Suppressor macrophage (primary cell): ENCODE data around the gene ISM1.
"Not testable (repeated sequence)": the region's sequence is repeated elsewhere in the genome, so short reads cannot be mapped to it uniquely, and the experiment has no call there.

Experiments used
- DNase-seq, 4 experiments: peaks; one replicate each; pipeline ENCODE4 v3.0.0-alpha.2; 2020 to 2022

ISM1 gene

GRCh38 chr20:13221673-13222318, 722 bp downstream of the ISM1 start:
- DNase-seq = peak; percentile 36 to 76 (median 49)

GRCh38 chr20:13222319-13222716, 1.2 kb downstream of the ISM1 start:
- DNase-seq = no peak

GRCh38 chr20:13223736-13224520, 2.9 kb downstream of the ISM1 start:
- DNase-seq = no peak

- no peak for DNase-seq
These were observed 5.3 kb downstream of the ISM1 start for GRCh38 chr20:13226367-13226766.

DNA sequence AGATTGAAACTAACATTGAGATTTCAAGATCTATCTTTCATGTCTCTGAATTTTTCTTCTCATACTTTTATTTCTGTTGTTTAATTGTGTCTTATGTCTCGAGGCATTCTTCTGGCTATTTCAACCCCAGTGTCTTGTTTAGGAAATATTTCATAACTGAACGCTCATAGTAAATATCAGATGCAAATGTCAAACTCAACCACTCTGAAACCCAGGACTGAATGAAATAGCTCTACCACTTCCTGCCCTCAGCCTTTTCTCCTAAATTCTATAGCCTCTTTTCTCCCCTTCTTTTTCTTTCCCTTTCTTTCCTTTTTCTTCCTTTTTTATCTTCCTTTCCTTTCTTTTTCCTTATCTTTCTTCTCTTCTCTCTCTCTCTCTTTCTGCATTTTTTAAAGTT, 7.7 kb downstream of the ISM1 start:
- no peak for DNase-seq

GRCh38 chr20:13229538-13229937, 8.5 kb downstream of the ISM1 start:
- no peak for DNase-seq

DNA sequence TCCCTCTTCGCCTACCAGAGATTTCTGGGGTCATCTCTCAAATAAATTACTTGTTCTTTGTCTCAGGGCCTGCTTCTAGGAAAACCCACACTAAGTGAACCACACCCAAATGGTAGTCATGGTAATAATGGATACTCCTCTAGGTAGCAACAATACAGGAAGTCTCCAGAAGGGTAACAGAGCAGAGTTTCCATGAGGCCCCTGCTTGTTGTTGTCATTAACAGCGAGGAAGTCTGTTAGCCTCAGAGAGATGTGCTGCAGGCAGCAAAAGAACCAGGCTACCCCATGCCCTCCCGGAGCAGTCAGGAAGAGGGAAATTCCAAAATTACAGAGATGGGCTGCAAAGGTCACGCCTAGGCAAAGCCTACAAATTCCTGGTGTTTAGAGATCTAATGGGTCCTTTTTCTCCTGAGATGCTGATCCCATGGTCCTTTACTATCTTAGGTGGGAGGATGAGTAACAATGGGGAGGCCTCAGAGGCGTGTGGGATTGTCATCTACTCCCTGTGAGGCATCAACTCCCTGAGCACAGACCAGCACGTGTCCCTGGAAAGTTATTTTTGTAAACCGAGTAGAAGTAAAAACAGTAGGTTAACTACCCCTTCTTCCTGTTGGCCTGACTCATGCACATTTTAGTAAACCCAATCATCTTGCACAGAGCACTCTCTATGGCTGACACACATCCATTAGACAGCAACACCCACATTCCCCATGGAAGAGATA, 10.1 kb downstream of the ISM1 start:
- peak in 3 of 4 experiments; percentile 14 to 52 (median 16) for DNase-seq

DNA sequence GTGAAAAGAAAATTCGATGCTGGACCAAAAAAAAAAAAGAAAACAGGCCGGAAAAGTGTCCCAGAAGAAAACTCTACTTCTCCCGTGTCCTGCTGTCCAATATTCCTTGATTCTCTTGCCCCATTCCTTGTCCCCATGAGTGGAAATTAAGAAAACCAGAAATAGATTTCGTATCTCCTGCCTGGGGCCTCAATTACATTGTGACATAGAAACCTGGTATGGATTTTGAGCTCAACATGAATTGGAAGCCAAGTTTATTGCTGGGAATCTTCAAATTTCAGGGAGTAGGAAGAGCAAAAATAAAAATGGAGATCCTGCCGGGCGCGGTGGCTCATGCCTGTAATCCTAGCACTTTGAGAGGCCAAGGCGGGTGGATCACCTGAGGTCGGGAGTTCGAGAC, 11.9 kb downstream of the ISM1 start:
- no peak for DNase-seq

DNA sequence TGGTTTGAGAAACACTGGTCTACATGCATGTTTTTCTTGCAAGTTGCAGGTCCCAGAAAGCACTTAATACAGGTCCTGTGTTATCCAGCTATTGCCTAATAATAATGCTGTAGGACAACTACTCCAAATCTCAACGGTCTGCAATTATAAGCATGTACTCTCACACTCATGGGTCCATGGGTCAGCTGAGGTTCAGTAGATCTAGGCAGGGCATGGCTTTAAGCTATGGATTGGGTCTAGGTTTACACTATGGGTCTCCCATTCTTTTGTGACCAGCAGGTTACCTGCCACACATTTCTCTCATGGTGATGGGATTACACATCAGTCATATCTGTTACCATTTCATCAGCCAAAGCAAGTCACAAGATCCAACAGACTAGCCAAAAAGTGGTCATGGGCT, 13.9 kb downstream of the ISM1 start:
- no peak for DNase-seq

DNA sequence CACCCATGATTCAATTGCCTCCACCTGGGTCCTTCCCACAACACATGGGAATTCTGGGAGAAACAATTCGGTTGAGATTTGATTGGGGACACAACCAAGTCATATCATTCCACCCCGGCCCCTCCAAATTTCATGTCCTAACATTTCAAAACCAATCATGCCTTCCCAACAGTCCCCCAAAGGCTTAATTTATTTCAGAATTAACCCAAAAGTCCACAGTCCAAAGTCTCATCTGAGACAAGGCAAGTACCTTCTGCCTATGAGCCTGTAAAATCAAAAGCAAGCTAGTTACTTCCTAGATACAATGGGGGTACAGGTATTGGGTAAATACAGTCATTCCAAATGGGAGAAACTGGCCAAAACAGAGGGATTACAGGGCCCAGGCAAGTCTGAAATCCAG, 15.3 kb downstream of the ISM1 start:
- not testable (repeated sequence) for DNase-seq

GRCh38 chr20:13236990-13237720, 16.1 kb downstream of the ISM1 start:
- DNase-seq = no peak

GRCh38 chr20:13238001-13238653, 17.1 kb downstream of the ISM1 start:
- no peak for DNase-seq

DNA sequence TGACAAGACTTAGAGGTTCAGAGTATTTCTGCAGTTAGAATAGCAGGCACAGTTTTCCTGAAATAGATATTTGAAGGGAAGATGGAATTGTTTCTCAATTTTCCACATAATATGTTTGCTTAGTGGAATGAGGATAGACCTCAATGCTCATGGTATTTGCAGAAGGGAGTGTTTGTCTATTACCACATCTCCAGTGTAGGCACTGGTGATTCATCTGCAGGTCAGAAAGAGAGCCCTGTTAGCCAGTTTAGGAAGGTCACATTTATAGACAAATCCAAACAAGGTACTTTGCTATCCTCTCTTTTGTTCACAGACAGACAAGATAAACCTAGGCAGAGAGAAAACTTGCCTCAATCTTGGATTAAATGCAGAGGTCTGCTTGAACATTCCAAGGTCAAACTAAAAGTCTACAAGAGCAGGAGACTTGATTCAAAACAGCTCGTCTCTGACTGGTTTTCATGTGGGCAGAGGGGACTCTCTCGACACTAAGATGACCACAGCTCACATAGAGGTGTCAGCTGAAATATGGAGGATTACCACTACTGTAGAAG, 22.8 kb downstream of the ISM1 start:
- DNase-seq = no peak

- DNase-seq = no peak
These were observed 24.2 kb downstream of the ISM1 start for GRCh38 chr20:13245250-13245723.

DNA sequence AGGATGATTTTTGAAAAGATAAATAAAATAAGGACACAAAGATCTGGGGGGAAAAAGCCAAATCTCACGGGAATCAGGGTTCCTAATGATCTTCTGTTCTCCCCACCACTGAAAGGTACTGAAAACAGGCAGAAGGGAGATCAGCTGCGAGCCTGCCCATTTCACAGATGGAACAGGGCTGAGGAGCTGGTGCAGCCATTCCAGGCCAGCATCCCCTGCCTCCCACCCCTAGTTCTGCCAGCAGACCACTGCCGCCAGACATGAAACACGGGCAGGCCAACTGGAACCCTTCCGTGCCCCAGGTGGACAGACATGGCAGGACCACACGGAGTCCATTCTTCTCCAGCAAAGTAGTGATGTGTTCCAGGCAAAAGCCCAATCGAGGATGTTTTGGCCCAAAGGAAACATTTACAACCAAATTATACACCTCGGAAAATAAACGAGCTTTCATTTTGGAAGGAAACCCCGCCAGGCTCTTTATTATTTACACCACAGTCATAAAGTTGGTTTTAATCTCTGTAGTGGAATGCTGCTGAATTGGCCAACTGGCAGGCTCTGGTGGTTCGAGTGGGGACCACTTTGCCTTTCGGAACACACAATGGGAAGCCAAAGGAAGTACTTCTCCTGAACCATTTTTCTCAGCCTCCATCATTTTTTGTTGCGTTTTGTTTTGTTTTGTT, 28.2 kb downstream of the ISM1 start:
- DNase-seq = no peak

- no peak for DNase-seq
These were observed 28.7 kb downstream of the ISM1 start for GRCh38 chr20:13249798-13250170.

- DNase-seq = no peak
These were observed 29.2 kb downstream of the ISM1 start for GRCh38 chr20:13250251-13250650.

- peak; percentile 24 to 79 (median 63) for DNase-seq
These were observed 30.2 kb downstream of the ISM1 start for GRCh38 chr20:13251106-13251903.

GRCh38 chr20:13251904-13252297, 30.8 kb downstream of the ISM1 start:
- no peak for DNase-seq

DNA sequence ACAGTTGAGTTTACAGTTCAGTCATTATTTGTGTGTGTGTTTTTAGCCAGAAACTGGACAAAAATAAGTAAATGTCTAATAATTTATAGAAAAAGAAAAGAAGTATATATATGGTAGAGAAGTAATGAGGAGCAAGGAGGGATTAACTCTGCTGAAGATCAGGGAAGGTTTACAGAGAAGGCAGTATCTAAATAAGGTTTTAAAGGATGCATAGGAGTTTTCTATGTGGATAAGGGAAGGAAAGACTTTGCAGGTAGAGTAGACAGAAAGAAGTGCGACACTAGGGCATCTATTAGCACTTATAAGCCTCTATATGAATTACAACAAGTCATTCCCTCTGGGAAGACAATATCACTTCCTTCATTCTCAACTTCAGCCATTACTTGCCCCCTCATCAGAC, 34.3 kb downstream of the ISM1 start:
- no peak for DNase-seq

- no peak for DNase-seq
These were observed 35.5 kb downstream of the ISM1 start for GRCh38 chr20:13256606-13257005.
